ENCODE measurements around the gene UBE2M. TPM values are rescaled to one million over a fixed set of nuclear protein-coding genes. Genes with fewer than 3 reads are reported as not detected.

UBE2M gene
- total RNA-seq, 1 donor from 2014 or later, result 142 TPM

DNA sequence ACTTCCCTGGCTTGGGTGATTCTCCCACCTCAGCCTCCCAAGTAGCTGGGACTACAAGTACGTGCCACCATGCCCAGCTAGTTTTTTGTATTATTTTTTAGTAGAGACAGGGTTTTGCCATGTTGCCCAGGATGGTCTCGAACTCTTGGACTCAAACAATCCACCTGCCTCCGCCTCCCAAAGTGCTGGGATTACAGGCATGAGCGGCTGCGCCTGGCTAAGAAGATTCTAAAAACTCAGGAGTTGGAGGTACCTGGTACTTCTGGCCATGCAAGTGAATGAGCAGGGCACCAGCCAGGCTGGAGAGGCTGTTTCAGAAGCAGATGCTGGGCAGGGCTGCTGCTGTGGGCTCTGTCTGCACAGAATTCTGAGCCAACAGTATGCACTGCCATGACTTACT lies 8.6 kb upstream of the UBE2M start:
- Mint-ChIP-seq H3K27me3 (ENCODE audit: low read depth) (no peaks in the 10 kb centered on the region), H3K4me1 (ENCODE audit: low read depth) (peaks cover 18% of the 10 kb centered on the region), H3K36me3 (ENCODE audit: low read depth) (peaks cover 24% of the 10 kb centered on the region), H3K9me3 (no peaks in the 10 kb centered on the region), H3K4me3 (ENCODE audit: low read depth) (no peak overlapping the region), H3K27ac (no peak overlapping the region)
- intact Hi-C loops (cut with micrococcal nuclease), result no loop called here
- DNase-seq (ENCODE audit: low spot score), result no peak

DNA sequence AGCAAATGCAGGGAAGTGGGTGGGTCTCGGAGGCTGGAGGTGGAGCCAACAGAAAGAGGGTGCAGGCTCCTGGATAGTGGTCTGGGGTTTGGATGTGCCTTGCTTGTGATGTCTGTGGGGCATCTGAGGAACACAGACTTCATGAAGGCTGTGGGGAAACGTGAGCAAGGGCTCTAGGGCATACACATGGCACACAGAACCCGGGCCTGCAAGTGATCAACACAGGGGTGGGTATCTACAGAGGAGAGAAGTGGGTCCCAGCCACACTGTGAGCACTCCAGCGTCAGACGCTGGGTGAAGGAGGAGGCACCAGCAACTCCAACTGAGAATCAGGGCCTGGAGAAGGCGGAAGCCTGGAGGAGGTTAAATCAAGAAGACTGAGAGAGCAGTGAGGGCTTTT lies 5.4 kb upstream of the UBE2M start:
- intact Hi-C loops (cut with micrococcal nuclease), result no loop called here
- Mint-ChIP-seq H3K27ac (peak overlapping the region; percentile 26), H3K4me1 (ENCODE audit: low read depth) (peaks cover 33% of the 10 kb centered on the region), H3K27me3 (ENCODE audit: low read depth) (no peaks in the 10 kb centered on the region), H3K4me3 (ENCODE audit: low read depth) (peak overlapping the region; percentile 34), H3K36me3 (ENCODE audit: low read depth) (peaks cover 19% of the 10 kb centered on the region), H3K9me3 (no peaks in the 10 kb centered on the region)
- no peak for DNase-seq (ENCODE audit: low spot score)

DNA sequence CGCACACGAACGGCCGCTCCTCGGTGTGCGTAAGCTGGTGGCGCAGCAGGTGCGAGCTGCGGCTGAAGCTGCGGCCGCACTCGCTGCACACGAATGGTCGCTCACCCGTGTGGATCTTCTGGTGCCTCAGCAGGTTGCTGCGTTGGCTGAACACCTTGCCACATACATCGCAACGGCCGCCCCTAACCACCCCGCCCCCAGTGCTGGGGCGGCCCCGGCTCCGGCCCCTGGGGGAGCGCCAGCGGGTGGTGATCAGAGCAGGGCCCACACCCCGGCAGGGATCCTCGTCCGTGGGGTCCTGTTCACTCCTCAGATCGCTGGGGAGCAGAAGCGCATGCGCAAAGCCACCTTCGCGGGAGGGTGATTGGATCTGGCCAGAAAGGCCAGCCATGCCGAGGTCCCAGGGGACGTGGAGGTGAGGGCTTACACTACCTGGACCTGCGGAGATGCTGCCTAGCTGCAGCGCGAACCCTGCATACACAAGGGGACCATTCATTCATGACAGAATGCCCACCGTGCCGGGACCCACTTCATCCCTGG lies 4.7 kb upstream of the UBE2M start:
- intact Hi-C loops (cut with micrococcal nuclease), result no loop called here
- no peak for DNase-seq (ENCODE audit: low spot score)
- peaks cover 31% of the 10 kb centered on the region for H3K4me1 Mint-ChIP-seq (ENCODE audit: low read depth)
- H3K27me3 Mint-ChIP-seq (ENCODE audit: low read depth), result no peaks in the 10 kb centered on the region
- H3K4me3 Mint-ChIP-seq (ENCODE audit: low read depth), result peak overlapping the region; percentile 79
- H3K27ac Mint-ChIP-seq, result peak overlapping the region; percentile 72
- peaks cover 16% of the 10 kb centered on the region for H3K36me3 Mint-ChIP-seq (ENCODE audit: low read depth)
- H3K9me3 Mint-ChIP-seq, result no peaks in the 10 kb centered on the region

DNA sequence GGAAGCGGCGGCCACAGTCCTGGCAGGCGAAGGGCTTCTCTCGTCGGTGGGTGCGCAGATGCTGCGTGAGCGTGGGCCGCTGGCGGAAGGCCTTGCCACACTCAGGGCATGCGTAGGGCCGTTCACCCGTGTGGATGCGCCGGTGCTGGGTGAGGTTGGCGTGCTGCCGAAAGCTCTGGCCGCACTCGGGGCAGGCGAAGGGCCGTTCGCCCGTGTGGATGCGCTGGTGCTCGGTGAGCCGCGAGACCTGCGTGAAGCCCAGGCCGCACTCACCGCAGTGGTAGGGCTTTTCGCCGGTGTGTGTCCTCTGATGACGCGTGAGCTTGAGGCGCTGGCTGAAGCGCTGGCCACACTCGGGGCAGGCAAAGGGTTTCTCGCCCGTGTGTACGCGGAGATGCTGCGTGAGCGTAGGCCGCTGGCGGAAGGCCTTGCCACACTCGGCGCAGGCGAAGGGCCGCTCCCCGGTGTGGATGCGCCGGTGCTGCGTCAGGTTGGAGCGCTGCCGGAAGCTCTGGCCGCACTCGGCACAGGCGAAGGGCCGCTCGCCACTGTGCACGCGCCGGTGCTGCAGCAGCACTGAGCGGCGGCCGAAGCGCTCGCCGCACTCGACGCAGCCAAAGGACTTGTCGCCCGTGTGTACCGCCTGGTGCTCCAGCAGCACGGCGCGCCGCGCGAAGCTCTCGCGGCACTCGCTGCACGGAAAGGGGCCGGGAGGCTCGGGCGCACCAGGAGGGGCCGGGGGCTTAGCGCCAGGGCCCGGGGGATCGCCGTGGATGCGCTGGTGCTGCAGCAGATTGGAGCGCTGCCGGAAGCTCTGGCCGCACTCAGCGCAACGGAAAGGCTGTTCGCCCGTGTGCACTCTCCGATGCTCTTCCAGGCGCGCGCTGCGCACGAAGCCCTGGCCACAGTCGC lies 4.0 kb upstream of the UBE2M start:
- intact Hi-C loops (cut with micrococcal nuclease), result no loop called here
- H3K27ac Mint-ChIP-seq, result peak overlapping the region; percentile 72
- H3K4me1 Mint-ChIP-seq (ENCODE audit: low read depth), result peaks cover 29% of the 10 kb centered on the region
- H3K4me3 Mint-ChIP-seq (ENCODE audit: low read depth), result peak overlapping the region; percentile 79
- peaks cover 21% of the 10 kb centered on the region for H3K36me3 Mint-ChIP-seq (ENCODE audit: low read depth)
- no peaks in the 10 kb centered on the region for H3K9me3 Mint-ChIP-seq
- H3K27me3 Mint-ChIP-seq (ENCODE audit: low read depth), result no peaks in the 10 kb centered on the region
- peak; percentile 46 for DNase-seq (ENCODE audit: low spot score)

DNA sequence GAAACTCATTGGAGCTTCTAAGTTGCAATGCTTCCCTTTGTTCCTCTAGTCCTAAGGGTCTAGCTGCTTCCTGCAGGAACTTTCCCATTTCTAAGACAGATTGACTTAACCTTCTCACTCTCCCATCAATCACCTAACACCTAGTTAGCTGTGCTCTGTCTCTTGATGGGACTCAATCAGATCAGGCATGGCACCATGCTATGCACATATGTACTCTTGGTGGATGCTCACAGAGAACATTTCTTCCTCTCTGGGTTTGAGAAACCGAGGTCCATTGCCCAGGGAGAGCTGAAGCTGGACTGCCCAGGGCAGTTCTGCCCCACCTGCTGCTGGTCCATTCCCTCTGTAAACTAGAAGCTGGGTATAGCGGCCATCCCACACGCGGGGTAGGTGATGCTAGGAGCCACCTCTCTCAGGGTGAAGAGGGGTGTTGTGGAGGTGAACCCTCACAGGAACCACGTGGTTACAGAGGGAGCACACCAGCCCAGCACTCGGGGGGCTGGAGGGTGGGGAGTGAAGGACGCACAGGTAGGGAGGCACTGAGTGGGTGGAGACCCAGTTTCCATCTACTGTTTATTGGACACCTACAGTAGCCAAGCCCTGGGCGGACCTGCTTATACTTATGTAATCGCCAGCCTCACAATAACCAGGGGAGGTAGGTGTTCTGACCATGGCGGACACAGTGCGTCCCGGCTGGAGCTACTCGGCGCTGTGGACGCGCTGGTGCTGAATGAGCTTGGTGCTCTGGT lies 3.1 kb upstream of the UBE2M start:
- Mint-ChIP-seq H3K4me1 (ENCODE audit: low read depth) (peaks cover 36% of the 10 kb centered on the region), H3K27ac (peak overlapping the region; percentile 49), H3K27me3 (ENCODE audit: low read depth) (no peaks in the 10 kb centered on the region), H3K36me3 (ENCODE audit: low read depth) (peaks cover 29% of the 10 kb centered on the region), H3K9me3 (no peaks in the 10 kb centered on the region), H3K4me3 (ENCODE audit: low read depth) (peak overlapping the region; percentile 79)
- intact Hi-C loops (cut with micrococcal nuclease), result no loop called here
- DNase-seq (ENCODE audit: low spot score), result no peak

DNA sequence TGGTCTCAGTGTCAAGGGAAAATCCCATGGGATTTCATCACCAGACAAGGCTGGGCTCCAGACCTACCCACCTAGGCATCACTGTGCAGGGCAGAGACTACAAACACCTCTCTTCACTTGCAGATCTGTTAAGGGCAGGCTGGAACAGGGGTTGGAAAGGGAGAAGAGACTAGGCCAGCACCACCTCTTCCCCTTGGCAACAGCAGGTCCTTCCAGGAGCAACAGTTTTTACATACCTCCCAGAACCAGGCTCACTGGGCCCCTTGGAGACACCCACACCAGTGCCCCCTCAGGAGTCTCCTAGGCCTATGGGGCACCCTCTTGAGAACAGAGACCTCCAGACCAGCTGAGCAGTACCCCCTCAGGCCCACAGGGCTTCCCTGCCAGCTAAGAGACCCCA lies 2.5 kb upstream of the UBE2M start:
- DNase-seq (ENCODE audit: low spot score), result no peak
- Mint-ChIP-seq H3K36me3 (ENCODE audit: low read depth) (peaks cover 32% of the 10 kb centered on the region), H3K9me3 (no peaks in the 10 kb centered on the region), H3K27ac (peak overlapping the region; percentile 99), H3K4me1 (ENCODE audit: low read depth) (peaks cover 42% of the 10 kb centered on the region), H3K27me3 (ENCODE audit: low read depth) (no peaks in the 10 kb centered on the region), H3K4me3 (ENCODE audit: low read depth) (peak overlapping the region; percentile 94)
- intact Hi-C loops (cut with micrococcal nuclease), result no loop called here

DNA sequence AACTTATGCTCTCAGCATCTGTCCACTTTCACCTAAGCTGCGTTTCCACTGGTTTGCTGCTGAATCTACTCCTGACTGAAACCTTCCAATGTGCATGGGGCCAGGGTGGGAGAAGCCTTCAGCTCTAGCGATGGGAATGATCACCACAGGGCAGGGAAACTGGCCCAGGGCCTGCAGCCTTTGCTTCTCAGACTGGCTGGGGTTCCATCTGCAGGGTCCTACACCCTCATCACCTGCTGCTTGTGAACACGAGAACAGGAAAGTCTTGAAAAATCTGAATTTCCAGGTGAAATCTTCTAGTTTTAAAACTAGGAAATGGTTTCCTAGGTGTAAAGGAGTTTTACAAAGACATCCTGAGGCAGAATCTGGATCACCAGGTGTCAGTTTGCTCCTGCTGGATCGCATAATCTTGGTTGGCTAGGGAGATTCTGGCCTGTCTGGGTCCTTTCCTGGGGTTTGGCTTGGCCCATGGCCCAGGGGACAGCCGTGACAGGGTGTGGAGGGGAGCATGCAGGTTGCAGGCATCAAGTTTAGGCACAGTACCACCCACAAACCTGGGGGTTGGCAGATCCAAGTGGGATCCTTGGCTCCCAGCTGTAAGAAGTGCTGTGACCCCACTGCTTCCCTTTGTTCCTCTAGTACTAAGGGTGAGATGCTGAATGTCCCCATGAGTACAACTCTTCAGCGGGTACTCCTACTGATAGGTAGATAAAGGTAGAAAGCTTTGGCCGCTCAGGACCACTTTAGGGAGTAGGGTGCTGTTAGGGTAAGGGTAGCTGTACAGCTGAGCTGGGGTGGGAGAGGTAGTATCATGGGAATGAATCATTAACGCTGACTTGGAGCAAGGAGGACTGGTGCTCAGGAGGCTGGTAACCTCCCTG lies 1.8 kb upstream of the UBE2M start:
- Mint-ChIP-seq H3K4me1 (ENCODE audit: low read depth) (peaks cover 44% of the 10 kb centered on the region), H3K4me3 (ENCODE audit: low read depth) (peak overlapping the region; percentile 94)
- intact Hi-C loops (cut with micrococcal nuclease), result no loop called here

DNA sequence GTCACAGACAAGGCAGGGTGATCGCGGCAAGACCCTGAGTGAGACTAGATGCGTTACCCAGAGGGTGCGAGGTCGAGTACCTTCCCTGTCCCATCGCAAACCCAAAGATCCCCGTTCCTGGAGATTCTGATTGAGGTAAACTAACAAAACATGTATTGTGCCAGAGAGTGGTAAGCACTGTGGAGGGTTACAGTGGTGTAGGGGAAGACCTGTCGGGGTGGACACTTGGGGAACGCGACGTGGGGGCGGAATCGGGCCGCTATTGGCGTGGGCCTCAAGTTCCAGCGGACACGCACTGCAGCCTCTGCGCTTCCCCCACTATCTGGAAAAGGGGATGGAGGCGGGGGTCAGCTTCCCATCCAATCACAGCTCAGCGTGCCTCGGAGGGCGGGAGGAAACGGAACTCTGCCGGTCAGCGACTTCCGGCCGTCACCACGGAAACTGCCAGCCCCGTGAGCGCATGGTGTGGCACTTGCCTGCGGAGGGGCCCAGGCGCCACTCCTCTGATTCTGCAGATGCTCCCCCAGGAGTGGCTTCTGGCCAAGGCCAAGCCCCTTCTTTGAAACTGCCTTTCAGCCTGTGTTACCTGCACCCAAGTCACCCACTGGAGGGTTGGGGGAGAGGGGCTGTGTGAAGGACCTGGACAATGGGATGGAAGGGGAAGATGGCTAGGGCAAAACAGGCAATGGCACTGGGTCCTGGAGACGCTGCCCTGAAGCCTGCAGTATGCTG lies 1.0 kb upstream of the UBE2M start:
- DNase-seq (ENCODE audit: low spot score), result peak; percentile 65
- H3K27me3 Mint-ChIP-seq (ENCODE audit: low read depth), result no peaks in the 10 kb centered on the region
- H3K4me3 Mint-ChIP-seq (ENCODE audit: low read depth), result peak overlapping the region; percentile 94
- intact Hi-C loops (cut with micrococcal nuclease), result loop anchor here (1.0 kb wide), 2 partner anchors 14 to 40 kb away; partner anchors contain the start of genes MZF1 and ZBTB45
- no peaks in the 10 kb centered on the region for H3K9me3 Mint-ChIP-seq
- peaks cover 47% of the 10 kb centered on the region for H3K4me1 Mint-ChIP-seq (ENCODE audit: low read depth)
- peak overlapping the region; percentile 99 for H3K27ac Mint-ChIP-seq
- H3K36me3 Mint-ChIP-seq (ENCODE audit: low read depth), result peaks cover 47% of the 10 kb centered on the region

More for the DNA sequence above, 1.8 kb upstream of the UBE2M start:
- Mint-ChIP-seq H3K27ac (peak overlapping the region; percentile 99), H3K9me3 (no peaks in the 10 kb centered on the region), H3K27me3 (ENCODE audit: low read depth) (no peaks in the 10 kb centered on the region), H3K36me3 (ENCODE audit: low read depth) (peaks cover 39% of the 10 kb centered on the region)
- DNase-seq (ENCODE audit: low spot score), result no peak

DNA sequence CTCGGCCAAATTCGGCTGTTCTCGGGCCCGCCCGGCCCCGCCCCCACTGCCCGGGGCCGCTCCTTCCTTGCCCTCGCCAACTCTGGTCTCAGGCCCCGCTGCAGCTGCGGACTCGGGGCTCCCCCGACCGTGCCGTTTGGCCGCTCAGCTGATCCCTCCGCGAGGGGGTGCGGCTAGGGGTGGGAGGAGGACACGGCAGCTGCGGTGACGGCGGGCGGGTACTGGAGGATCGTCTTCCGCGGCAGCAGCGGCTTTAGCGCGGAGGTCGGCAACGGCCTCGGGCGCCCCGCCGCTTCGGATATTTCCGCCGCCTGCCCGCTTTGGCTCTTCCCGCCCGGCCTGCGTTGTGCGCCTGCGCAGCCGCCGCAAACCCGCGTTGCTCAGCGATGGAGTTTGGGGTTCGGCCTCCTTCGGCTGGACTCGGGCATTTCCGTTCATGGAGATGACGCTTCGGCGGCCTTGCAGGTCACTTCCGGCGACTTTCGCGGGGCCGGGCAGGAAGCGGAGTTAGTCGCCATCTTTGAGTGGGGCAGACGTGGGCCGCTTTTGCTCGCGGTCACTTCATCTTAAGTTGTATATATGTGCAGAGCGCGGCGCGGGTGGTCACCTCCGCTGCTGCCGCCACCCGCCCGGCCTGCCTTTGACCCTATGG lies 338 bp upstream of the UBE2M start:
- intact Hi-C loops (cut with micrococcal nuclease), result loop anchor here (1.0 kb wide), 3 partner anchors 15 to 44 kb away; partner anchors contain the start of genes MZF1 and ZBTB45
- Mint-ChIP-seq H3K4me1 (ENCODE audit: low read depth) (peaks cover 48% of the 10 kb centered on the region), H3K27ac (peak overlapping the region; percentile 99), H3K36me3 (ENCODE audit: low read depth) (peaks cover 54% of the 10 kb centered on the region), H3K4me3 (ENCODE audit: low read depth) (peak overlapping the region; percentile 94), H3K9me3 (no peaks in the 10 kb centered on the region), H3K27me3 (ENCODE audit: low read depth) (no peaks in the 10 kb centered on the region)
- DNase-seq (ENCODE audit: low spot score), result peak; percentile 100

DNA sequence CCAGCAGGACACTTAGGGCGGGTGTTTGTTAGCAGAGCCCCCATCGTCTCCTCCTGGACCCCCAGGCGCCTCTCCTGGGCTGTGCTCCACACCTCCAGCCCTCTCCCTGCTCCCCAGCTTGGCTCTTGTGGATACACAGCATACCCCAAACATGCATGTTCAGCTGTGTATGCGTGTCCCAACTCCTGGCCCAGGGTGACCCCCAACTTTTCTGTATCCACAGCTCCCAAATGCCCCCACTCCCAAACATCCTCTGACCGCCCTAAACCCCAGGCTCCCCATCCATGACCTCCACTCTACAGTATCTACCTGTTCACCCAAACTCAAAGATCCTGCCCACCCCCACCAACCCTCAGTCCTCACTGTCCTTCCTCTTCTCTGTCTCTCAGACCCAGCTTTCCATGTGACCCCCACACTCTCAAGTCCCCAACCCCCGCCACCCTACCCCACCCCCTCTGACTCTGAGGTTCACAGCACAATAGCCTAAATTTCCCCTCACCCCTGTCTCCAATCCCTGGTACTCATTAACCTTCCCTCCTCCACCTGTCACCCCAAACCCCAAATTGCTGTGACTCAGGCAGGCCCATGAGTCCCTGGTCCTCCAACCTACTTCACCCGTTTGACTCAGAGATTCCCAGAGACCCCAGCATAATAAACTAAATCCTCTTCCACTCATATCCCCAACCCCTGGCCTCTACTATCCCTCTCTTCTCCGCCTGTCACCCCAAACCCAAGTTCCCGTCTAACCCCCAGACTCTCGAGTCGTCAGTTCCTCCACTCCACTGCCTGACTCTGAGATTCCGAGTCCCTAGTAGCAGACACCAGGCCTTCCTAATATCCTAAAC lies 968 bp downstream of the UBE2M start:
- intact Hi-C loops (cut with micrococcal nuclease), result loop anchor here (1.0 kb wide), 1 partner anchor 43 kb away; no protein-coding TSS in a partner anchor
- Mint-ChIP-seq H3K27ac (peak overlapping the region; percentile 96), H3K4me1 (ENCODE audit: low read depth) (peaks cover 46% of the 10 kb centered on the region), H3K4me3 (ENCODE audit: low read depth) (peak overlapping the region; percentile 94), H3K27me3 (ENCODE audit: low read depth) (no peaks in the 10 kb centered on the region), H3K9me3 (no peaks in the 10 kb centered on the region), H3K36me3 (ENCODE audit: low read depth) (peaks cover 58% of the 10 kb centered on the region)
- no peak for DNase-seq (ENCODE audit: low spot score)
